NAMALWA (cell line): ENCODE data around the gene CA10.
A peak's percentile ranks its signal among the peaks of the same experiment; 100 is the strongest.

Experiments used
- DNase-seq: peaks from one replicate; pipeline ENCODE4 v3.0.0-alpha.2; 2015; ENCODE audit warnings: low spot score

Gene CA10

DNA sequence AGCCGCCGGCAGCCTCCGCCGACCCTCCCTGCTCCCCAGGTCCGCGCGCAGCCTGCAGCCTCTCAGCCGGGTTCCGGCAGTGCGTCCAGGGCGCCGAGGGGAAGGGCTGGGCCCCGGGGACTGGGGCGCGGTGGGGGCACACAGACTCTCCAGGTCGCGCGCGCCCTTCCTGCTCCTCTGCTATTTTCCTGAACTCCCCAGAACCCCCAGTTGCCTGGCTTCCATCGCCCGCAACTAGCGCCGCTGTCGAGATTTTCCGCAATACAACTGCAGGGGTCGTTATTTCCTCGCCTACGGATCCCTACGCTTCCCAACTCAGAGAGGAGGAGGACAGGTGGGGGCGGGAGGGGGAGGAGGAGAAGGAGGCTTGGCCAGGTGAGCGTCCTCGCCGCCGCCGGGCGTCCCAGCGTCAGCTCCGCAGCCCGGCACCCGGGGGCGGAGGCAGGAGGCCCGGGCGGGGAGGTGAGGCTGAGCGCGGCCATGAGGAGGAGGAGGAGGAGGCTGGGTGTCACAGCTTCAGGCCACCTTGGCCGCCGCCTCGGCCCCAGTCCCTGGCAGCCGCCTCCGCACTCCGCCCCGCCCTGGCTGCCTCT lies at the start of gene CA10:
Gene CA10 (minus strand): TSS at position 265 of the 593 bp plus-strand sequence.
- DNase-seq = no peak

DNA sequence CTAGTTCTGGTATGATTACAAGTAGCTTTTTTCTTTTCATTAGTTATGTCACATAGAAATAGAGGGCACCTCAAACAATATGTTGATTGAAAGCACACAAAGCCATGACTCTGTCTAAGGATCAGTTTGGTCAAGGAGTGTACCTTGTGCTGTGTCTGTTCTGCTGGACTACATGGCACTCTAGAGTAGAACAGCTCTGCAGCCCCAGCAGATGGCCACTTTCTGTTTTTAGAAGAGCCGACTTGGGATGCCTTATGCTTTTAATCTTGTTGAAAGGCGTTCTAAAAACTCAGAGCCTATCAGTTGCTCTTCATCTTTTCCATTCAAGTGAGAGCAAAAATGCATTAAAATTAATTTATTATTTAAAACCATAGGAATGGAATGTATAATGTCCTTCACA lies 49.3 kb upstream of the CA10 start:
- DNase-seq = no peak

DNA sequence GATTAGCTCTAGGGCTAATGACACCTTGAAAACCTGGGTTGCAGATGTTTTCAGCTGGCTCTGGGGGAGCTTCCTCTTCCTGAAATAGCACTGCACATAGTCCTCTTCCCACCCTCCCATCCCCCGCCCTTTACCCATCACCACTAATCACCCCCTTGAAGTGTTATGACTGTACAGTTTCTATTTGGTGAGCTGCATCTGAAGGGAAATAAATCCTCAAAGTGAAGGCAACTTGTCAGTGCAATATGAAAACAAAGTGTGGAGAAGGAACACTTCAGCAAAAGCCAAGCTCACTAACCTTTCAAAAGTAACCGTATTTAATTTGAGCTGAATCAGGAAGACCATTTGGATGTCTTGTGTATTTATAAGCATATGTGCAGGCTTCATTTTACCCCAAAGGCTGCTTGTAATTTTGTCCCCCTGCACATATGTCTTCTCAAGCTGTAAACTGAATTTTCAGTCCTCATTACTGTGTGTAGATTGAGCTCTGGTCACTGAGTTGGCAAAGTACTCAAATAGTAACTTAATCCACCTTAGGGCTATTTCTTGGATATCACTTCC lies 44.1 kb upstream of the CA10 start:
- no peak for DNase-seq

DNA sequence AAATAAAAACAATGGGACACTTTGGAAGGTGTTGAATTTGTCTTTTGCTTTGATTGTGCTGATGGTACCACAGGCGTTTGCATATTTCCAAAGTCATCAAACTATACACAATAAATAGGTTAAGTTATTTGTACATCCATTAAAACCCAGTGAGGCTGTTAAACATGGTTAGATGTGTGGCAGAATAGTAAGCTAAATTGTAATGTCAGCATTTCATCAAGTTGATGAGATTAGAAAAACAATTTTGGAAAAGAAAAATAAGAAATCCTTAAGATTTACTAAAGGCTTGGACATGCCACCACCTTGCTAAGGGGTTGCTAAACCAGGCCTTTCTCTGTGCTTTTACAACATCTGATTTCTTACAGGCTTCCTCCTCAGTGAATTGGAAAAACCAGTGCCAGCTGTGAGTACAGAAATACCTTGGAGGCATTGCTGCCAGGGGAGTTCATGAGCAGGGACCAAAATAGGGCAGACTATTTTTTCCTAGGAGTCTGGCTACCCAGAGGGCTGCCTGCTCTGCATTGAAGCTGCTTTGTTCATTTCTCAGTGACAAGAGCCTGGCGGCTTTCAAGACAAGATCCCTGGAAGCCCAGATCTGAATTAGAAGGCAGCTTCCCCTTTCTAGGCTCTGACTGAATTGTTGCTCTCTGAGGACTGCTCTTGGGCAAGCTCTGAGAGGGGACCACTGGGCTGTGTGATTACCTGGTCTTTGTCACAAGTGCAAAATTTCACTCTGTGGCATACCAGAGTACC lies 43.4 kb upstream of the CA10 start:
- no peak for DNase-seq

DNA sequence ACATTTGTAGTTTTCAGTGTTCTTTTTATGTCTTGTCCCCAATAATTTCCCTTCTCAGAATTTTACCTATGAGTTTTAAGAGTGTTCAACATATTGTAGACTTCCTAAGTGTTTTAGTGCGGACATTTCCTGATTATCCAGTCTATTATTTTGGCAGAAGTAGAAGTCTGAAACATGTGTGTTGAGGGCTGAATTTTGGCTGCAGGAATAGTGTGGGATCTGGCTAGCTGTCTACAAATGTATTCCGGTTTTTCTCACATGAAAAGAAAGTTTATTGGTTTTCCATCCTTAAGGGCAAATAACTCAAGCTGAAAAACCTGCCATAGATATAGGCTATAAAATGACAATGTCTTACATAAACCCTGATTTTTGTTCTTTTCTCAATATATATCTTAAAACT lies 33.0 kb upstream of the CA10 start:
- DNase-seq = no peak

DNA sequence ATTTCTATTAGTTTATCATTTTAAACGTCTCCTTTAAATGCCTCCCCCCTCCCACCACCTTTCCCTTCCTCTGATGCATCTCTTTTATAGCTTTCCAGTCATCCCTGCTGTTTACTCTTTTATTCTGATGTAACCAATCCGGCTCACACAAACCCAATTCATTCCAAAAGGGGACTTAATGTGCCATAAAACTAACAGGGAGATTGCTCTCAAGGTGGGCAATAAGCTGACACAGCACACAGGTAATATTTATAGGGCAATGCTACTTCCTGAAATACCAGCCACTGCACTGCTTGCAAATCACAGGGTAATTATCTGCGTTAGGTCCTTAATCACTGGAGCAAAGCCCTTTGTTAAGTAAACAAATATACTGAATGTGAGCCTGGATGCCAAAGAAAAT lies 23.3 kb upstream of the CA10 start:
- no peak for DNase-seq

DNA sequence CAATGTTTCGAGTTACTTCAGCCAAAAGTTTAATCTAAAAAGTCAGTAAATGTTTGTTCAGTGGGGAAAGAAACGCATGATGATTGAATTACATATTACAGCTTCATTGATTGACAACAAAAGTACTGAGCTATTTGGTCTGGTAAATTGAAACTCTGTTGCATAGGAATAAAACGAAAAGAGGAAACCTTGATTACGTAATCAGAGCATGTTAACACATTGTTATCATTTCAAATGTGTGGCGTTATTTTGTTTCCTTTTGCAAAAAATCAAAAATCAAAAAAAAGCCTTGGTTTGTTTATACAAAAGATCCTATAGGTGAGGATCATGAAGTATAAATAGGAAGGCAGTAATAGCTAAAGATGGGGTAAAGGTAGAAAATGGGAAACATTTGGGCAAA lies 19.5 kb upstream of the CA10 start:
- no peak for DNase-seq

DNA sequence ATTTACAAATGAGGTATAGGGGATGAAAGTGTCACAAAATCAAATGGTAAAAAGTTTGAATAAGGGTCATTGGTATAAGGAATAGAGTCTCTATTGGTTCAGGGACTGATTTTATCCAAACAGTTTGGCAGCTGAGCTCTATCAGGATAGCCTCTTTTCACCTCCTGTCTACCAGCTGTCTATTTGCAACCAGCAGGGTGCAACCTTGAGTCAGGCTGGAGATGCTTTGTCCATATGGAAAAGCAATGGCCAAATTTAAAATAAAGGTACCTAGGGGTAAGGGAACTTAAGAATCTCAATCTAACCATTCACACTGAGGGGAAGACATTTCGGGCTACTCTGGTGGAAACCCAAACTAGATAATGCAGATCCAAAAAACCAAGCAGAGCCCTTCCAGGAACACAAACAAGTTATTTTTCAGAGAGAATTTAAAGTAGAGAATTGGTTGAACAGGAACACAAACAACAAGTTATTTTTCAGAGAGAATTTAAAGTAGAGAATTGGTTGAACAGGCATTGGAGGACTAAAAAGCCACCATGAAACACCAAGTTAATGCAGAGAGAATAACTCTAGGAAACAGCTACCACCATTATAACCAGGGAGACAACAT lies 12.6 kb upstream of the CA10 start:
- peak; percentile 29 for DNase-seq

DNA sequence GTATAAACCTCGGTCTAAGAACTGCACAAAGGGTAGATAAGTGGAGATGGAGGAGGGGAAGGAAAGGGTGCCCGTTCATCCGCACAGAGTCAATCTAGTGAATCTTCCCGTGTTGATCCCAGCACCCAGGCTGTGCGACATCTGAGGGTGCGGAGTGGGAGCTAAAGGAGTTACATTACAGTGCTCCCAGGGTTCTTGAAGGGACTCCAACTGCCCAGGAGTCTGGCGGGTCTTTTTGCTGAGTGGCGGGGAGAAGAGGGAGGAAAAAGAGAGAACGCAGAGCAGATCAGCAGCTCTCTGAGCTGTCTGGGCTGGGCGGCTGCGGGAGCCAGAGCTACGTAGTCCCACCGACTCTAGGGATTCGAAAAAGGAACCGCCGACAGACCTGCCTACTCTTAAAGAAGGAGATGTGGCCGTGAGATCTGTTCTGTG lies 1.6 kb upstream of the CA10 start:
- no peak for DNase-seq

DNA sequence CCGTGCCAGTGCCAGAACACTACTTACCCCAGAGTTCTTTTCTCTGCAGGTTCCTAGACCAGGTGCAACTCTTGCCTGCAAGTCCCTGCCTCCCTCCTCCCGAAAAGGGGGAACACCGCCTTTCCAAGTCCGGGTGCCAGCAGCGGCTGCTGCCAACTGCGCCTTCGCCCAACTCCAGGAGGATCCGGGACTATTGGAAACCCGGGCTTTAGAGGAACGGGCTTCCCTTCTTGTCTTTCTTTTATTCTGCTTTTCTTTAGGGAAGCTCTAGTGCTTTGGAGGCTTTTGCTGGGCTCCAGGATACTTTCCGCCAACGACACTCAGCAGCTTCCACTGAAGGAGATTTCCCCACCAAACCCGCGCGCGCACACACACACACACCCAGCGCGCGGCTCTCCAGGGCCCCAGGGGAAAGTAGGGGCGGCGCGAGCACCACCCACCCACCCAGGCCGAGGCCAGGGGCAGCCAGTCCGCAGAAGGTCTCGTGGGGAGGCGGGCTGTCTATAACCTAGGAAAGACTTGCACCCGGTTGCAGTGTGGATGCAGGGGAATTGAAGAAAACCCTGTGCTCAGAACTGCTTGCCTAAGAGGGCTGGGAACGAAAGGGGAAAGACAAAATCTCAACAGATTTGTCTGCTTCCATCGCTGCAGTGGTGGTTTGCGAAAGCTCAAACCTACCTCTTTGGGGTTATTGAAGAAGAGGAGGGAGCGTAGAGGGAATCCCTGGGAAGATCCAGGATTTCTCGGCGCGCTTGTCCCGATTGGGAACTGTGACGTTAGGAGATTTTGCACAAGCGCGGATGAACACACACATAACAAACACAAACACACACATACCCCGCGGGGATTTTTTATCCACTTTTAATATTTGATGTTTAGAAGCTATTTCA lies 977 bp upstream of the CA10 start:
- DNase-seq = no peak

DNA sequence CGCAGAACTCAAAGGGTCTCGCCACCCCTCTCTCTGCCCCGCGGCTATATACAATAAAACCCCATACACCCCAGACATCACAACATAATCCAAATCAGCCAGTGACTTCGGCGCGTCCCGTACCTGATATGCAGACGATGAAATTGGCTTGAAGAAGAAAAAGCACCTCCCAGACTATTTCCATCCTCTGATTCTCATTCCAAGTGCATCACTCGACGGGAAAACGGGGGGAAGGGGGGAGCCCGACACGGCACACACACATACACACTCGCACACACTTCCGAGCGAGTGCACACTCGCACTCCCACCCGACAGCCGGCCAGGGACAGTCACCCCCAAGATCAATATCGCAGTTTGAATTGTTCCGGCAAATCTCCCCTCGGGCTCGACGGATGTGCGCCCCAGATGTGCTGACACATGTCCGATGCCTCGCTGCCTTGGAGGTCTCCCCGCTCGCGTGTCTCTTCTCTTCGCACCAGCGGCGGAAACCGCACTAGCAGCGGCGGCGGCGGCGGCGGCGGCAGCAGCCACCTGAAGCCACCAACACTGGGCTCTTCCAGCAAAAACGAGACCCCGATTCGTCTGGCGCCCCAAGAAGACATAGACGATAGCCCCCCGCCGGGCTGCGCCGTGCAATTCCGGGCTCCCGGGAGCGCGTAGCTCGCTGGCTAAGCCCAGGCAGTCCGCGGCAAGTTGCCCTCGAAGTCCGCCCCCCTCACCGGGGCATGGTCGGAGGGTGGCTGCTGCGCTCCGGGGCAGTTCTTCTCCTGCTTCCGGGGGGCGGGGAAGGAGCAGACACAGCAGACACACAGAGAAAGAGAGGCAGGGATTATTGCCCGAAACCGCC lies 688 bp downstream of the CA10 start:
- no peak for DNase-seq

DNA sequence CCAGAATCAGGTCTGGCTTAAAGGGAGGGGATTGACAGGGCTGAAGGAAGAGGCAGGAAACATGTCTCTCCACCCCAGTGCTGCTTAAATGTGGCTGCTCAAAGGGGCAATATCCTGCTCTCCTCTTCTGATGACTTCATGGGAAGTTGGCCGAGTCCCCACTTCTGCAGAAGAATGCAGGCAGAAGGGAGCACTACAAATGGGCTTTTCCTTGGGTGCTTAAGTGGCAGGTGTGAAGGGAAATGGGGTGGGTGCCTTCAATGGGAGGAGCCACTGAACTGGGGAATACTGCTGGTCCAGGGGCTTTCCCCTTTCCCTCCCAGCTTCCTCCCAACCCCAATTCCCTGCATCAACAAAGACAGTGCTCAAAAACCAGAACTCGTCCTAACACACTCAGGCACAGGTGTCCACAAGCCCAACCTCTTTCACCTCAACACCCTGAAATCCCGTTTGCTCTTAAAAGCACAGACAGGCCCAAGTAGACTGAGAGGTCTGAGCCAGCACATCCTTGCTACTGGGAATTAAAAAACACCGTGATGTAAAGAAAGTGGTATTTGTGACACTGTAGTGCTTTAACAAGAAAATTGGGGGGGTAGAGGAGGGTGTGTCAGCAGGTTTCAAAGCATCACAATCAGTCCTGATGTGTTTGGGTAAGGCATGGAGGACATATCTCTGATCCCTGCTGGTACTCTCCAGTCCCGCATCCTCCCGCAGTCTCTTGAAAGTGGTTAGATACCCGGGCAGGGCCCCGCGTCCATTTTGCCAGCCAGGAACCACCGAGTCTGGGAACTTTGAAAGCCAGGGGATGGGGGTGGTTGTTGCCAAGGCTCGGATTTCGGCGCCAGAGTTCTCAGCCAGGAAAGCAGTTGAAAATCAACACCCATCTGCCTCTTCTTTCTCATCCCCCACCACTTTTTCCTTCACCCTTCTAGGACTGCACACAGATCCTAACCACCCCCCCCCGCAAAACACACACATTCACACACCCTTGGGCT lies 1.6 kb downstream of the CA10 start:
- DNase-seq = no peak

DNA sequence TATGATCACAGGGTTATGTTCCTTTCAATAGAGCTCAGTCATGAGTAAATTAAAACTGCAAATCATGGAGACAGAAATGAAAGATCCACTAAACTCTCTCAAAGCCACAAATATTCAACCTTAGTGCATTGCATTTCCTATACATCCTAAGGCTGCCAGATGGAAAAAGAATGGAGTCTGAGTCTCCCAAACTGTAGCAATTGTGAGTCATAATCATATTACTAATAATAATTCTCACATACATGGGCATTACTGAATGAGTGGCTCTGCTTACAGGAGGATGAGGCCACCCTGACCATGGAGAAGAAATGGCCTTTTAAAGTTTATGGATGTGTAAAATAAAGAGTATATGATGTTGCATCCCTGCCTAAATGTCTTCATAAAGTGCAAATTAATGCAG lies 3.2 kb downstream of the CA10 start:
- no peak for DNase-seq

DNA sequence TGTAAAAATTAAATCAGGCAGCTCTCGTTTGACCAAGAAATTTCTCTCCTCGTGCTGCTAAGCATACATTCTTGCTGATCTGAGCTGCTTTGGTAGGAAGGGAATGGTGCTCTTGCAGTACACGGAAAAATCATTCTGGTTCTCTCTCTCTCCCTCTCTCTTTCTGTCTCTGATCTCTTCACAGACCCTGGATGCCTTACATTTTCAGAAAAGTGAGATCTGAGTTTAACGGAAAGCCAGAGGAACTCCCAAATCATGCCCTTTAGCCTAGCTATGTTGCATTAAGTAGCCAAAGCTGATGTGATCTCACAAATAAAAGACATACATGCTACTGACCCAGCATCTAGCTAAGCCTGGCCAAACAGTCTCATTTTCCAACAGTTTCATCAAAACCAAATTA lies 4.0 kb downstream of the CA10 start:
- no peak for DNase-seq

DNA sequence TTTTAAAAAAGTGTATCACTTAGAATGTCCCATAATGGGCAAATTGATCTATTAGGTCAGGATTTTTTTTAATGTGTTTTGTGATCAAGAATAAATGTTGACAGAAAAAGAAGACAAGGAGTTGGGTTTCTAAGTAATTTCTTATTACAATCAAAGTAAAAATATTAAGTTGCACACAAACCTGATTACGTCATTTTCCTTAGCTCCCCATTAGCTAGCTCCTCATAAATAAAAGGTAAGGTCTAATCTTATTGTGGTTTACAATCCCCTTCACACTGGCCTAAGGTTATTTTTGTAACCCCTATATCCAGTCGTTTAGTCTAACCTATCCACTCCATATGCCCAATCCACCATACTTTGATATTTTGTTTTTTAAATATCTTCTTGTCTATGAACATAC lies 7.6 kb downstream of the CA10 start:
- no peak for DNase-seq

DNA sequence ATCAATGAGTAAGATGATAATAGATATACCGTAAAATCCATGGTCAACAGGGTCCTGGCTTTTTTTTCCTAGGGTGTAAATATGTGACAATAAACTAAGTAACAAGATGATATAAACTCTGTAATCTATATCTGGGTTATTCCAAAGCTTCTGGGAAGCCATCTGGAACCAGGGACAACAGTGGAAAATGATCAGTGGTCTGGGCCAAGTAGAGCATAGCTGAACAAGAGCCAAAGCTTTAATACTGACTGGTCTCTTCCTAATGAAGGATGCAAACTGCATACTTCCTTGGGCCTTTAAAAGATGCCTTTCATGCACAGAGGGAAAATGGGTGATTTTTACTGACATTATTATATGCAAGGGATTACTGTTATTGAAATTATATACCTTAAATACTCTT lies 8.9 kb downstream of the CA10 start:
- DNase-seq = no peak

DNA sequence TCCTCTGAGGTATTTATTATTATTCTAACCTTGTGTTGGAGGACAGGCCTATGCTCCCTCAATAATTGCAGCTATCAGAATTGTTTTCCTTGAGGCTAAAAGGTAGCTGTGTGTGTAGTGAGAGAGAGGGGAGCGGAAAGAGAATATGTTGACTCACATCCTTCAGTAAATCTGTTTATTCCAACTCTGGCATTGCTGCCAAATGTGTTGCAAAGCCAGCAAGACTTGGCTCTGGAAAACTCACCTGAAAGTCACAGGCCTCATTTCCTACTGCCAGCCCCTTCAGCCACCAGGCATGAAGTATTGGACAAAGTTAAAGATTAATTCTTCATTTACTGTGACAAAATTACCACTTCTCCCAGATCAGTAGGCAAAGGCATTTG lies 9.6 kb downstream of the CA10 start:
- no peak for DNase-seq

DNA sequence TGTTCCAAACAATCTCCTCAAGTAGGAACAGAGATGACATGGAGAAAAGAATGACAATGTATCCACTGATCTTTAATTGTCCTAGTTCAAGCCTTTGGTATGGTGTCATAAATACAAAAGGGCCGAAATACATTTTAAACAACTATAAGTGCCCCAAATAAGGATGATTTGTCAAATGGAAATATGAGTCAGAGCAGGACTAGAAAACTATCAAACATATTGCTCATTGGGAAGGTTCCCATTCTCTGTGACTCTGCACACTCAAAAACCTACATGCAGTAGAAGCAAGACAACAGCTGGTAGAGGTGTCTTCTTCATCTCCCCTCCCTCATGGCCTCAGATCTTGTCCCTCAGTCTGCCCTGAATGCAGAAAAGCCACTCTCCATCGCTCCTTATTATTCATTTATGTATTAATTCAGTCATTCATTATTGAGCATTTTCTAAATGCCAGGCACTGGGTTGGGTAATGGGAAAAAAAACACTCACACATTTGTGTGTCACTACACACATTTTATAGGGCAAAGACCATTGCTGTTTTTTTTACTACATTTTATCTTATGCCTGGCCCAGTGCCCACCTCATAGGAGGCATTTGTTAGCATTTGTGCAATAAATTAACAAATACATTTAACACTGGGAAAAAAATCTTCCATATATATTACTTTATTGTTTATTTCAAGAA lies 10.1 kb downstream of the CA10 start:
- no peak for DNase-seq

DNA sequence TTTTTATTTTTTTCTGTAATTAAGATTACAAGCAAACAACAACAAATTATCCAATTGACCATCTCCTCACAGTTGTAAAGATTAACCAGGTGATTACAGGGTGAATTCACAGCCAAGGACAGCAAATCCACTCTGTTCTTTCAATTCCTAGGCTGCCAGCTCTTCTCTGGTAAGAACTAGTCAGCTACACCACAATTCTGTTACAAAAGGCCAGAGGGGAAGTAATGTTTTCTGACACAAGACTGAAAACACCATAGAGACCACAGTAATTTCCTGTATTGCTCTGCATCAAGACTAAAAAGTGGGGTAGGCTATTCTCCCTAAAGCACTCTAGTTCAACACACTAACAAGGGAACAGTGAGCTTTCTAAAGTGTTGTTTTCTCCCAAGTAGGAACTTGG lies 10.6 kb downstream of the CA10 start:
- DNase-seq = no peak

DNA sequence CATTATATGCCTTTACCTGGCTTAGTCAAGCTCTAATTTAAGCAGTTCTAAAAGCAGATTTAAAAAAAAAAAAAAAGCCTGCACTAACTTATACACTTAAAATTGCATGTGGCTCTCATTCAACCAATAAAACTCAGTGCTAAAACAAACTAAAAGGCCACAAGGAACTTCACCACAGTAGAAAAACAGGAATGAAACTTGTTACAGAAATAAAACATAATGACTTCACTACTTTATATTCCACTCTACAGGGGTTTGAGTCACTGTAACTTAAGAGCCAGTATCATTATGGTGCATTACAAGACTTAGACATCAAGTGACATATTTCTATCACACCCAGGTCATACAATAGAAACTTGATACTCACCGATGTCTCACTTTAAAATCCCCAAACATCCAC lies 11.1 kb downstream of the CA10 start:
- no peak for DNase-seq
